Muscle of back (tissue), 11 donors: ENCODE data around the gene PGS1. TPM values are rescaled to one million over a fixed set of nuclear protein-coding genes. Genes with fewer than 3 reads are reported as not detected.
A peak's percentile ranks its signal among the peaks of the same experiment; 100 is the strongest.

Source experiments
- DNase-seq, 3 donors: peaks; one replicate each; pipeline versions ENCODE4 v3.0.0 to v3.0.0-alpha.2; 2013
- polyA plus RNA-seq, 10 donors: library from polyadenylated mRNA; unstranded; fragments of 120-200 nt; gene quantifications; one replicate each; pipeline ENCODE4 v1.2.1, GENCODE V29; 2013; ENCODE audit not compliant: insufficient read length in 10 of 10

Gene PGS1
- polyA plus RNA-seq, 10 donors: 17.2 to 30.6 (median 23.7) TPM

- DNase-seq: no peak
These were observed 33.3 kb upstream of the PGS1 start for GRCh38 chr17:78345172-78345571.

- DNase-seq: no peak
These were observed 32.5 kb upstream of the PGS1 start for GRCh38 chr17:78345791-78346494.

- no peak for DNase-seq
These were observed 31.7 kb upstream of the PGS1 start for GRCh38 chr17:78346605-78347250.

GRCh38 chr17:78347453-78347852, 31.0 kb upstream of the PGS1 start:
- no peak for DNase-seq

GRCh38 chr17:78348055-78348770, 30.2 kb upstream of the PGS1 start:
- DNase-seq: no peak

GRCh38 chr17:78349891-78350642, 28.4 kb upstream of the PGS1 start:
- peak in 1 of 3 donors; percentile 38 for DNase-seq

- peak; percentile 88 to 96 (median 88) for DNase-seq
These were observed 26.9 kb upstream of the PGS1 start for GRCh38 chr17:78351449-78352006.

- DNase-seq: no peak
These were observed 24.6 kb upstream of the PGS1 start for GRCh38 chr17:78353834-78354233.

GRCh38 chr17:78355045-78355641, 23.3 kb upstream of the PGS1 start:
- DNase-seq: no peak

- DNase-seq: no peak
These were observed 22.7 kb upstream of the PGS1 start for GRCh38 chr17:78355701-78356100.

- DNase-seq: peak in 2 of 3 donors; percentile 55 to 79
These were observed 22.2 kb upstream of the PGS1 start for GRCh38 chr17:78356101-78356713.

- DNase-seq: peak in 1 of 3 donors; percentile 26
These were observed 21.3 kb upstream of the PGS1 start for GRCh38 chr17:78357177-78357586.

- DNase-seq: no peak
These were observed 20.5 kb upstream of the PGS1 start for GRCh38 chr17:78357672-78358537.

- DNase-seq: peak in 1 of 3 donors; percentile 84
These were observed 19.7 kb upstream of the PGS1 start for GRCh38 chr17:78358538-78359320.

- DNase-seq: peak in 1 of 3 donors; percentile 85
These were observed 19.0 kb upstream of the PGS1 start for GRCh38 chr17:78359321-78359996.

- DNase-seq: peak; percentile 96 to 98 (median 98)
These were observed 18.5 kb upstream of the PGS1 start, which contains the start of gene SOCS3 for GRCh38 chr17:78359997-78360370. Gene SOCS3 (minus strand): TSS chr17:78360077. CDS start chr17:78359095, 982 bp downstream.

- DNase-seq: peak in 2 of 3 donors; percentile 89 to 92
These were observed 17.9 kb upstream of the PGS1 start for GRCh38 chr17:78360371-78361224.
